GM12892 (cell line): ENCODE data around the gene TENT5C.

Source experiments
- POLR2A ChIP-seq: IDR thresholded peaks from 2 replicates; pipeline ENCODE4 v1.6.1; 2011; ENCODE audit warnings: low read depth, low read length, control low read depth
- POLR2AphosphoS5 ChIP-seq: IDR thresholded peaks from 2 replicates; pipeline ENCODE4 v1.6.1; 2011; ENCODE audit warnings: low read depth, low read length, control low read depth

DNA sequence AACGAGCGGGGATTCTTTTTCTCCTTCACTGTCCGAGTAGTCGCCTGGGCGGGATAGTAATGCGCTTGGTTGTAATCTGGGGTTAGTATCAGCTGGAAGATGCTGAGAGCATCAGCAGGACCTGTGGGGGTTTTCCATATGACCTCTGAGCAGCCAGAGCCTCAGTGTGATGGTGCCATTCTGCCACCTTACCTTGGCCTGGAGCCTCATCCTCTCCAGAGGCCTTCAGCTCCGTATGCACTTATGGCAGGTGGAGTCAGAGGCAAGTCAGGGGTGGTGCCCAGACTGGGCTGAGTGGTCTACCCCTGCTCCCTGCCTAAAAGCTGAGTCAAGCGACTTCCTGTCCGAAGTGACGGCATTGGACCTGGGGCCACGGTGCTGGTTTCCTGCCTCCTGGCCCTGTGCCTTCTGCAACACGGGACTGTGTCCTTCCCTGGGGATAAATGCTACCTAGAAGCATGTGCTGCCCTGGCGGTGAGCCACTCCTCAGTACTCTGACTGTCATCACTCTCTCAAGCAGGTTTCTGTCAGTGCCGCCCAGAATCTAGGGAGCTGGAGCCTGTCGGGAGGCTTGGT lies 24.7 kb downstream of the TENT5C start:
- no peak for TF ChIP-seq POLR2A
- TF ChIP-seq POLR2AphosphoS5: no peak
